SKM-1 (cell line): ENCODE data around the gene ATOX1.
"Not testable (repeated sequence)": the region's sequence is repeated elsewhere in the genome, so short reads cannot be mapped to it uniquely, and the experiment has no call there.

Experiments used
- DNase-seq: peaks from one replicate; lab custom pipeline; 2025; ENCODE audit not compliant: unreplicated experiment; lab: John Stamatoyannopoulos, UW

Gene ATOX1

DNA sequence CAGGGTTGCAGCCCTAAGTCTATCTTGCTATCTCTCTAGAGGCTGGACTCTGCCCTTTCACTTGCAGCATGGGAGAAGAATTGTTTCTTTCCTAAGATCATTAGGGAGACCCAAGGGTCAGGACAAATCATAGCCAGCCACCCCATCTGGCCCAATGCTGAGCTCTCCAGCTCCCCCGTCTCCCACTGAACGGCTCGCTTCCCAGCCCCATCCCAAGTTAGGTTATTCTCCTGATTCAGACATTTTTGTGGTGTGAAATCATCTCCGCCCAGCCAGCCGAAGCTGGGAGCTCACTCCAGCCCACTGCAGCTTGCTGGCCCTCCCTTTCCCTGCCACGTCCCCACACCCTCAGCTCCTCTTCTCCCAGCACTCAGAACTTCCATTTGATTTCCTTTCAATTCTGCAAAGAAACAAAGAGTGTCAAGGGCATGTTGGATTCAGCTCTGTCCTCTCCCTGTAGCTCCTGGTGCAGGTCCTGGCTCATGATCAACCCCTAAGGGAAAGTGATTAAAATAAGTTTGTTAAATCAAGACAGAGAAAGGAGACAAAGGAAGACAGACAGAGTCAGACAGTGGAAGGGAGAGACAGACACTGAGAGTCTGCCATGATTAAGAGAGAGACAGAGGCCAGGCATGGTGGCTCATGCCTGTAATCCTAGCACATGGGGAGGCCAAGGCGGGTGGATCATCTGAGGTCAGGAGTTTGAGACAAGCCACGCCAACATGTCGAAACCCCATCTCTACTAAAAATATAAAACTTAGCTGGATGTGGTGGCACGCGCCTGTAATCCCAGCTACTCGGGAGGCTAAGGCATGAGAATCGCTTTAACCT, 59.1 kb downstream of the ATOX1 start:
- no peak for DNase-seq

DNA sequence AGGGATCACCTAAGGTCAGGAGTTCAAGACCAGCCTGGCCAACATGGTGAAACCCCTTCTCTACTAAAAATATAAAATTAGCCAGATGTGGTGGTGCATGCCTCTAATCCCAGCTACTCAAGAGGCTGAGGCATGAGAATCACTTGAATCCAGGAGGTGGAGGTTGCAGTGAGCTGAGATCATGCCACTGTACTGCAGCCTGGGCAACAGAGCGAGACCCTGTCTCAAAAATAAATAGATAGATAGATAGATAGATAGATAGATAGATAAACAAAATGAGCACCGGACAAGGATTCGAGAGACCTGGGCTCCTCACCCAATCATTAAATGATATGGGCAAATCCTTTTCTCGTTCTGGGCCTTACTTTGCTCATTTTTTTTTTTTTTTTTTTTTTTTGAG, 60.4 kb downstream of the ATOX1 start:
- not testable (repeated sequence) for DNase-seq

GRCh38 chr5:151697452-151697851, 61.0 kb downstream of the ATOX1 start:
- DNase-seq, result no peak

DNA sequence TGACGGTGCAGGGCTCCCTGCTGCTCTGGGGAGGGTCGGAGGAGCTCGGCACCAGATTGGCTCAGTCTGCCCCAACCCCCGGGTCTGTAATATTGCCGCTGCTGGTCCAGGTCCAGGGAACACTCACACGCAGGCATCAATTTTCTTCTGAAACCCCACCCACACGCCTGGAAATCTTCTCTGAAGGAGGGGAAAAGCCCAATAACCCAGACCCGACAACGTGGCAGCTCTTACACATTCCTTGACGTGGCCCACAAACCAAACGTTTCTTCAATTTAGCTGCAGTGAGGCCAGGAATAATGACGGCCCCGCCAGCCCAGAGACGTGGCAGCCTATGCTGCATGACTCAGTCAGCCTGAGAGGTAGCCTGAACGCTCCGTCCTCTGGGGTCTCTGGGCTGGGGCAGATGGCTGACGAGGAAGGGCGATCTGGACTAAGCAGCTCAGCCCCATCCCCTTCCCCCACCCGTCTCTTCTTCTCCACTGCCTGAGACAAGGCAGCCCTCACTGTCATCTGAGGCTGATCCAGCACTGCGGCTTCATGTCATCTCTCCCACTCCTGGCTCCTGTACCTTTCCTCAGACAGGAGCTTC, 61.9 kb downstream of the ATOX1 start:
- no peak for DNase-seq

- no peak for DNase-seq
Observed at GRCh38 chr5:151695464-151695863, 63.0 kb downstream of the ATOX1 start.

GRCh38 chr5:151694035-151694485, 64.4 kb downstream of the ATOX1 start:
- DNase-seq, result no peak
